Panc1 (cell line): ENCODE data around the gene RNF8. TPM values are rescaled to one million over a fixed set of nuclear protein-coding genes. Genes with fewer than 3 reads are reported as not detected.

ENCODE experiments used
- ATAC-seq: fragments of 200-7000 bp; cut with Tn5 transposase; 2 replicates; pipeline ENCODE4 v1.9.1; 2020; ENCODE audit warnings: mild to moderate bottlenecking, moderate library complexity
- BruUV-seq: library from RNA; stranded (reverse); fragments of 400-500 nt; replicated peaks from 2 replicates; lab custom pipeline; 2021; lab: Mats Ljungman, UMichigan
- CTCF ChIA-PET: fragments of 300-600 bp; sonication (Branson Sonifier 250); formaldehyde crosslinking; loops from one replicate; lab custom pipeline; 2022; ENCODE audit warnings: antibody characterized with exemption; lab: Charles Lee
- POLR2A ChIA-PET: fragments of 300-600 bp; sonication (Branson Sonifier 250); formaldehyde crosslinking; loops from one replicate; lab custom pipeline; 2022; ENCODE audit warnings: antibody characterized with exemption; lab: Charles Lee
- DNase-seq: peaks from one replicate; pipeline ENCODE4 v3.0.0-alpha.2; 2010; ENCODE audit warnings: low read depth, low spot score
- H3K27ac ChIP-seq: 2 replicates; pipeline ENCODE4 v1.5.1; 2011; ENCODE audit warnings: mild to moderate bottlenecking, low read length, inconsistent platforms
- H3K27me3 ChIP-seq: fragments of 200-500 bp; sonication (Bioruptor generic); 2 replicates; pipeline ENCODE4 v1.6.0; 2014; ENCODE audit warnings: low read length, inconsistent platforms; ENCODE audit not compliant: control insufficient read depth, insufficient read depth
- H3K36me3 ChIP-seq: fragments of 200-500 bp; sonication (Bioruptor generic); 2 replicates; pipeline ENCODE4 v1.5.1; 2014; ENCODE audit warnings: inconsistent platforms, mild to moderate bottlenecking, low read length, moderate library complexity; ENCODE audit not compliant: control insufficient read depth, insufficient read depth
- H3K4me1 ChIP-seq: 2 replicates; pipeline ENCODE4 v1.5.1; 2011; ENCODE audit warnings: inconsistent platforms, mild to moderate bottlenecking, low read length, moderate library complexity; ENCODE audit not compliant: control insufficient read depth, insufficient read depth
- H3K4me3 ChIP-seq, 2 experiments: 2 replicates each; pipeline ENCODE4 v1.5.1; 2011 to 2012; ENCODE audit warnings: low read depth in 2 of 2, low read length in 2 of 2, mild to moderate bottlenecking in 2 of 2, inconsistent platforms in 1 of 2, moderate library complexity in 1 of 2
- H3K9me3 ChIP-seq: fragments of 200-500 bp; sonication (Bioruptor generic); 2 replicates; pipeline ENCODE4 v1.5.1; 2014; ENCODE audit warnings: low read depth, mild to moderate bottlenecking, inconsistent platforms, low read length, moderate library complexity; ENCODE audit not compliant: control insufficient read depth, insufficient read depth
- POLR2AphosphoS5 ChIP-seq: IDR thresholded peaks from 2 replicates; pipeline ENCODE4 v1.6.1; 2012; ENCODE audit warnings: mild to moderate bottlenecking, low read depth, low read length, moderate library complexity
- SIN3A ChIP-seq: IDR thresholded peaks from 2 replicates; pipeline ENCODE4 v1.6.1; 2012; ENCODE audit warnings: low read depth, mild to moderate bottlenecking, low read length, moderate library complexity, borderline replicate concordance; ENCODE audit not compliant: insufficient read depth
- TCF7L2 ChIP-seq: IDR thresholded peaks from 2 replicates; pipeline ENCODE4 v1.6.1; 2011; ENCODE audit warnings: mild to moderate bottlenecking, low read depth, low read length, inconsistent platforms
- in situ Hi-C: cut with HindIII; loops from 2 replicates; pipeline ENCODE4 v1.10.0; 2016; ENCODE audit warnings: low sequenced_read_pairs, low pct_unique_long_range_greater_than_20kb
- intact Hi-C: fragments of 100-400 bp; cut with micrococcal nuclease; formaldehyde crosslinking; loops from one replicate; pipeline ENCODE4 v1.10.0; 2022; ENCODE audit not compliant: unreplicated experiment
- total RNA-seq: library from RNA; stranded (reverse); gene quantifications from one replicate; pipeline ENCODE4 v1.2.1, GENCODE V29; 2021; ENCODE audit not compliant: unreplicated experiment
- TF ChIP-seq, protein P1 (sequence below): fragments of 450-650 bp; IDR thresholded peaks from 2 replicates; pipeline ENCODE4 v1.5.1; 2017; ENCODE audit warnings: mild to moderate bottlenecking
- TF ChIP-seq, protein P2 (sequence below), 2 experiments: IDR thresholded peaks; 2 replicates each; pipeline ENCODE4 v1.6.1; 2011 to 2012; ENCODE audit warnings: low read depth in 2 of 2, control low read depth in 1 of 2, low read length in 1 of 2, mild to moderate bottlenecking in 1 of 2, moderate library complexity in 1 of 2; ENCODE audit not compliant: insufficient read depth in 1 of 2

The RNF8 gene
- total RNA-seq, 1 experiment from 2014 or later: 21.1 TPM

DNA sequence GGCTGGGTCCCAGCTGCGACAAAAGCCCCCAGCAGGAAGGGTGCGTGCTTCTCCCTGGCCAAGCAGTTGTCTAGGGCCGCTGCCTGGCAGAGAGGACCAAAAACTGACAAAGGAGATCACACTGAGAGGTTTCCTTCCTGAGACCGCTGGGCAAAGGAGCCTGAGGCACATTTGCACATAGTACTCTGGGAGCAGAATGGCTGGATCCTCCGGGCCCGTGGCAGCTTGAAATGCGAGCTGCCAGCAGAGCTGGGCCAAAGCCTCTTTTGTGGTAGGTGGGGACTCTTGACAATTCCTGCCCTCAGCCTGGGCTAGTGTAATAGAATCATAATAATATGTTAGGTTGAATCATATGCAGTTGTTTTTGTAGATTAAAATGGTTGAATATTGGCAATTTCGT, 33.1 kb upstream of the RNF8 start:
- H3K9me3 ChIP-seq: no peaks in the 10 kb centered on the region
- H3K36me3 ChIP-seq: 0 out of 2 replicates have a peak, but pooled peaks cover 3% of the 10 kb centered on the region
- in situ Hi-C loops (no loop called here), intact Hi-C loops (no loop called here)
- no peak for ATAC-seq
- H3K27me3 ChIP-seq: no peaks in the 10 kb centered on the region
- no peak for DNase-seq
- ChIA-PET POLR2A (no interaction called here), CTCF (no interaction called here)
- TF ChIP-seq TCF7L2 (no peak), POLR2AphosphoS5 (no peak), SIN3A (no peak)
- TF ChIP-seq, protein P1, sequence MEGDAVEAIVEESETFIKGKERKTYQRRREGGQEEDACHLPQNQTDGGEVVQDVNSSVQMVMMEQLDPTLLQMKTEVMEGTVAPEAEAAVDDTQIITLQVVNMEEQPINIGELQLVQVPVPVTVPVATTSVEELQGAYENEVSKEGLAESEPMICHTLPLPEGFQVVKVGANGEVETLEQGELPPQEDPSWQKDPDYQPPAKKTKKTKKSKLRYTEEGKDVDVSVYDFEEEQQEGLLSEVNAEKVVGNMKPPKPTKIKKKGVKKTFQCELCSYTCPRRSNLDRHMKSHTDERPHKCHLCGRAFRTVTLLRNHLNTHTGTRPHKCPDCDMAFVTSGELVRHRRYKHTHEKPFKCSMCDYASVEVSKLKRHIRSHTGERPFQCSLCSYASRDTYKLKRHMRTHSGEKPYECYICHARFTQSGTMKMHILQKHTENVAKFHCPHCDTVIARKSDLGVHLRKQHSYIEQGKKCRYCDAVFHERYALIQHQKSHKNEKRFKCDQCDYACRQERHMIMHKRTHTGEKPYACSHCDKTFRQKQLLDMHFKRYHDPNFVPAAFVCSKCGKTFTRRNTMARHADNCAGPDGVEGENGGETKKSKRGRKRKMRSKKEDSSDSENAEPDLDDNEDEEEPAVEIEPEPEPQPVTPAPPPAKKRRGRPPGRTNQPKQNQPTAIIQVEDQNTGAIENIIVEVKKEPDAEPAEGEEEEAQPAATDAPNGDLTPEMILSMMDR: no peak
- TF ChIP-seq, protein P2, sequence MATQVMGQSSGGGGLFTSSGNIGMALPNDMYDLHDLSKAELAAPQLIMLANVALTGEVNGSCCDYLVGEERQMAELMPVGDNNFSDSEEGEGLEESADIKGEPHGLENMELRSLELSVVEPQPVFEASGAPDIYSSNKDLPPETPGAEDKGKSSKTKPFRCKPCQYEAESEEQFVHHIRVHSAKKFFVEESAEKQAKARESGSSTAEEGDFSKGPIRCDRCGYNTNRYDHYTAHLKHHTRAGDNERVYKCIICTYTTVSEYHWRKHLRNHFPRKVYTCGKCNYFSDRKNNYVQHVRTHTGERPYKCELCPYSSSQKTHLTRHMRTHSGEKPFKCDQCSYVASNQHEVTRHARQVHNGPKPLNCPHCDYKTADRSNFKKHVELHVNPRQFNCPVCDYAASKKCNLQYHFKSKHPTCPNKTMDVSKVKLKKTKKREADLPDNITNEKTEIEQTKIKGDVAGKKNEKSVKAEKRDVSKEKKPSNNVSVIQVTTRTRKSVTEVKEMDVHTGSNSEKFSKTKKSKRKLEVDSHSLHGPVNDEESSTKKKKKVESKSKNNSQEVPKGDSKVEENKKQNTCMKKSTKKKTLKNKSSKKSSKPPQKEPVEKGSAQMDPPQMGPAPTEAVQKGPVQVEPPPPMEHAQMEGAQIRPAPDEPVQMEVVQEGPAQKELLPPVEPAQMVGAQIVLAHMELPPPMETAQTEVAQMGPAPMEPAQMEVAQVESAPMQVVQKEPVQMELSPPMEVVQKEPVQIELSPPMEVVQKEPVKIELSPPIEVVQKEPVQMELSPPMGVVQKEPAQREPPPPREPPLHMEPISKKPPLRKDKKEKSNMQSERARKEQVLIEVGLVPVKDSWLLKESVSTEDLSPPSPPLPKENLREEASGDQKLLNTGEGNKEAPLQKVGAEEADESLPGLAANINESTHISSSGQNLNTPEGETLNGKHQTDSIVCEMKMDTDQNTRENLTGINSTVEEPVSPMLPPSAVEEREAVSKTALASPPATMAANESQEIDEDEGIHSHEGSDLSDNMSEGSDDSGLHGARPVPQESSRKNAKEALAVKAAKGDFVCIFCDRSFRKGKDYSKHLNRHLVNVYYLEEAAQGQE (IDR thresholded peaks at IDR 0.05; ENCODE audit: insufficient read depth in 1 of 2, low read depth in 2 of 2, low read length in 1 of 2): no peak
- no peak overlapping the region for H3K4me3 ChIP-seq
- no peaks in the 10 kb centered on the region; the same call in 1 of the 2 replicates for H3K4me1 ChIP-seq
- H3K27ac ChIP-seq: no peak overlapping the region
- BruUV-seq: no TSS peak

DNA sequence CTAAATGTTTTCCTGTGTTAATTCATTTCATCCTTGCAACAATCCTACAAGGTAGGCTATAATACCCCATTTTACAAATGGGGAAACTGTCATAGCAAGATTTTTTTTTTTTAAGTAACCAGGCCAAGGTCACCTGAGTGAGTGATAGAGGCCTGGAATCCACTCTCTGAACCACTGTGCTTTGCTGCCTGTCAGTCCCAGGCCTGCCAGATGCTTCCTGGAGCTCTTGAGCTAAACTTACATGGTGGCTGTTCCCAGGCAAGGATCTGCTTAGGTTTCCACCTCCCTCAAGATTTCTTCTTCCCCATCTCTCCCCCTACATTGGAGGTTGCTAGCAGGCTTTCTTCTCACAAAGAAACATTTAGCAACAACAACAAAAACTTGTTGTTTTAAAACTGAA, 32.7 kb upstream of the RNF8 start:
- CTCF ChIA-PET: no interaction called here
- no TSS peak for BruUV-seq
- intact Hi-C loops: no loop called here
- no peak overlapping the region for H3K4me3 ChIP-seq
- no peaks in the 10 kb centered on the region for H3K36me3 ChIP-seq
- H3K27ac ChIP-seq: no peak overlapping the region
- in situ Hi-C loops: no loop called here
- H3K27me3 ChIP-seq: no peaks in the 10 kb centered on the region
- H3K9me3 ChIP-seq: no peaks in the 10 kb centered on the region
- TF ChIP-seq, protein P2 (IDR thresholded peaks at IDR 0.05; ENCODE audit: insufficient read depth in 1 of 2, low read depth in 2 of 2, low read length in 1 of 2): no peak
- TF ChIP-seq SIN3A (no peak), TCF7L2 (no peak), POLR2AphosphoS5 (no peak)
- TF ChIP-seq, protein P1: no peak
- POLR2A ChIA-PET: interaction anchor here (0.7 kb wide), 1 partner anchor 16 kb away, joined by 4 read pairs; no protein-coding TSS in a partner anchor
- no peak for ATAC-seq
- H3K4me1 ChIP-seq: no peaks in the 10 kb centered on the region; the same call in 1 of the 2 replicates
- no peak for DNase-seq
